GM19099 (cell line): ENCODE measurements around the gene YBEY.

Source experiments
- POLR2A ChIP-seq: IDR thresholded peaks from 3 replicates; pipeline ENCODE4 v1.6.1; 2011; ENCODE audit warnings: low read depth; ENCODE audit not compliant: insufficient read length; ENCODE audit errors: extremely low read depth

YBEY gene

DNA sequence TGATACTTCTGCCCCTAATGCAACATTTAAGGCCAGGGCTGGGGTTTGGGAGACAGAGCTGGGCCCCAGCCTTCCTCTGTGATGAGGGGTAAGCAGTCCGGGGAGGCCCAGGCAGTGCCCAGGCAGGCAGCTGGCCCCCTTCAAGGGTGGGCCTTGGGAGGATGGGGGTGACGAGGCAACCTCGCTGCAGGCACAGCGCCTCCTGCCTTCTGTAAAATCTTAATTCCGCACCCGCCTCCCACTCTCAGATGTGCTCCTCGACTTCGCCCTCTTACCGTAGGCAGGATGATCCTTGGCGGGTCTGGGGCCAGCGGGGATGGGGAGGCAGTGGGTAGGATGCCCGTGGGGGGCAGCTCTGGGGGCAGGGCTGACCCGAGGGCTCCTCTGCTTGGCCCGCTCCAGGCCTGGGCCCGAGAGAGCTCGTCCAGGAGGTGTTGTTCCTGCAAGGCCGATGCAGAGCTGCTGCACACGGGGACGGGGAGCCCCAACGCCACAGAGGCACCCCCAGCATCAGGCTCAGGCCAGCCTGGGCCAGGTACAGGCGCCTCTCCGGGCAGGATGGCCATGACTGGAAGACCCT lies 28.4 kb downstream of the YBEY start:
- TF ChIP-seq POLR2A = no peak

DNA sequence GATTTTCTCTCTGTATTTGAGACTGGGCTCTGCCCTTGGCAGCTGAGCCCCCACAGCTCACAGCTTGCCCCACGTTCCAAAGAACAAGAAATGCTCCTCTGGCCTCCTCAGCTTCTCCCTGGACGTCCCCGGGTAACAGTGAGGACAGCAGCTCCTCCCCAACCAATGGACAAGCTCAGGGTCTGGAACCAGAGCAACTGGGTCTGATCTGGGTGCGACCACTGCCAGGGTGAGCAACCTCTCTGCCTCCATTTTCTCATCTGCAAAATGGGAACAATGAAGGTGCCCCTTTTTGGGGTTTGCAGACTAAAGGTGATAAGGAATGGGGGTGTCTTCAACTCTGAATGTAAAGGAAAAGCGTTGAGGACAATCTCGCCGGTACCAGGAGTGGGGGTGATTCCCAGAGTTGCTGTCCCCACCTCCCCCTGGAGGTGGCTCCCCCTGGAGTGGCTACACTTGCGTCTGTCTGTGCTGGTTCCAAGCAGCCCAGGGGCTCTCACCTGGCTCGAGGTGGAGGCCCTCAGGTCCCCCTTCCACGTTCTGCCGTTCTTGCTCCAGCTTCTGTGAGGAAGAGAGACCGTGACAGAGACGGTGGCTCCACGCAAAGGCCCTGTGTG lies 30.7 kb downstream of the YBEY start:
- no peak for TF ChIP-seq POLR2A

DNA sequence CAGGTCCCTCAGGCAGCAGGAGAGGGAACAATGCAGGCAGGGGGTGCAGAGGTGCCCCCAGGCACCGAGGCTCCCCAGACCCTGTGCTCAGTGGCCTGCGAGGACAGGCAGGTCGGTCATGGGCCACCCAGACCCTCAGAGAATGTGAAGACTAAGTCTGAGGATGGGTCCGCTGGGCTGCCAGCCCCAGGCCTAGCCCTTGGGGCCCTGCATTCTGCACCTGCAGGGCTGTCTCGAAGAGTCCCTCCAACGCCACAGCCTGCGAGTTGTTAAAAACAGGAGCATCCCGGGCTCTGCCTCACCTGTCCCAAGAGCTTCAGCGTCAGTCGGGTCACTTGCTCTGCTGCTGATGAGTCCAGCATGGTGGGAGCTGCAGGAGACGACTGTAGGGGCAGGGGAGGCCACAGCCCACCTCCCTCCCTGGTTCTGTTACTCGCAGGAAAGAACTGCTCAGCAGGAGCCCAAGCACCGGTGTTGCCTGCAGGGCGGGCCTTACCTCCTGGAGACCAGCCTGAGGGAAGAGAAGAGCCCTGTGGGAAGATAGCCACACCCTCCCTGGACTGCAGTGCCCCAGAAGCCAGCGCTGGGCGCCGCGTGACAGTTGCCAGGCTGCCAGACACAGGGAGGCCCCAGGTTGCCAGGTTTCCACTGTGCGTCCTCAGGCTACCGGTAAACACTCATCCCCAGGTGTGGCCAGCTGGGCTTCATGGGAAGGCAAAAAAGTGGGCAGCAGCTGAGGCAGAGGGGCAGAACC lies 31.7 kb downstream of the YBEY start:
- TF ChIP-seq POLR2A = peak; percentile 6

DNA sequence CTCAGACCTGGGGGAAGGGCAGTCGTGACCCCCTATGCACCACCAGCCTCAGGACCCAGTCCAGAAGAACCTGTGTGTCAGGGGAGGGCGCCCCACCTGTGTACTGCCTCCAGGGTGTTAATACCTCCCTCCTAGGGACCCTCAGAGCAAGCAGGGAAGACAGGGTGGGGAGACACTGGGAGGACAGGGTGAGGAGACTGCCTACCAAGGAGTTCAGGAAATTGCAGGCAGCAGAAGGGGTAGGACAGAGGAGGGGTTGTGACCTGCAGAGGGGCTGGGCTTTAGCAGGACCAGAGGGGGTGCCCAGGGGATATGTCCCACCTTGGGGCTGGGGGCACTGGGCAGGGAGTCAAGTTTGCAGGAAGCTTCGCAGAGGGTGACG lies 32.3 kb downstream of the YBEY start:
- no peak for TF ChIP-seq POLR2A

DNA sequence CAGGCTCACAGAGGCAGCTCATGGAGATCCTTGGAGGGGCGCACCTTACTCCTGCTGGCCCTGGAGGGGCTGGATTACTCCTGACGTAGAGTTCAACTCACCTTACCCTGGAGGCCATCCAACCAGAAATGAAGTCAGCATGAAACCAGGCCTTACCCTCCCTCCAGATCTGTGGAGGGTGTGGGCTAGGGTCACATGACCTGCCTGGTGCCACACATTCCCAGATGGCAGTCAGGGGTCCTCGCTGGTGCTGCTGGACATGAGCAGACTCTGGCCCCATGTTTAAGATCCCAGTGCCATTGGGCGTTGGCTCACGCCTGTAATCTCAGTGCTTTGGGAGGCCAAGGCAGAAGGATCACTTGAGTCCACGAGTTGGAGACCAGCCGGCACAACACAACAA lies 33.0 kb downstream of the YBEY start:
- no peak for TF ChIP-seq POLR2A

DNA sequence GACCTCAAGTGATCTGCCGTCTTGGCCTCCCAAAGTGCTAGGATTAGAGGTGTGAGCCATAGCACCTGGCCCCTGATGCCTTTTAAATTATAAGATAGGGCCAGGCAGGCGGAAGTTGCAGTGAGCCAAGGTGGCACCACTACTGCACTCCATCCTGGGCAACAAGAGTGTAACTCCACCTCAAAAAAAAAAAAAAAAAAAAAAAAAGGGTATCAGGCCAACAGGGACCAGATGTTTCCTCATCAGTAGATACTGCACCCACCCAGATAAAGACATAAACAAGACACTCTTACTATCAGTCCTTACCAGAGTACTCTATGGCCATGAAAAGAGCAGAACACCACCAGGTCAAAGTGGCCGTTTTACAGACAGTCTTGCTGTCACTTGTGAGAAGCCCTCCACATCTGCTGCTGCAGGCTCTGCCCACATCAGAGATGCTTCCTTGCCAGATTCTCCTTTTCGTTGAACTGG lies 34.2 kb downstream of the YBEY start:
- TF ChIP-seq POLR2A = no peak

DNA sequence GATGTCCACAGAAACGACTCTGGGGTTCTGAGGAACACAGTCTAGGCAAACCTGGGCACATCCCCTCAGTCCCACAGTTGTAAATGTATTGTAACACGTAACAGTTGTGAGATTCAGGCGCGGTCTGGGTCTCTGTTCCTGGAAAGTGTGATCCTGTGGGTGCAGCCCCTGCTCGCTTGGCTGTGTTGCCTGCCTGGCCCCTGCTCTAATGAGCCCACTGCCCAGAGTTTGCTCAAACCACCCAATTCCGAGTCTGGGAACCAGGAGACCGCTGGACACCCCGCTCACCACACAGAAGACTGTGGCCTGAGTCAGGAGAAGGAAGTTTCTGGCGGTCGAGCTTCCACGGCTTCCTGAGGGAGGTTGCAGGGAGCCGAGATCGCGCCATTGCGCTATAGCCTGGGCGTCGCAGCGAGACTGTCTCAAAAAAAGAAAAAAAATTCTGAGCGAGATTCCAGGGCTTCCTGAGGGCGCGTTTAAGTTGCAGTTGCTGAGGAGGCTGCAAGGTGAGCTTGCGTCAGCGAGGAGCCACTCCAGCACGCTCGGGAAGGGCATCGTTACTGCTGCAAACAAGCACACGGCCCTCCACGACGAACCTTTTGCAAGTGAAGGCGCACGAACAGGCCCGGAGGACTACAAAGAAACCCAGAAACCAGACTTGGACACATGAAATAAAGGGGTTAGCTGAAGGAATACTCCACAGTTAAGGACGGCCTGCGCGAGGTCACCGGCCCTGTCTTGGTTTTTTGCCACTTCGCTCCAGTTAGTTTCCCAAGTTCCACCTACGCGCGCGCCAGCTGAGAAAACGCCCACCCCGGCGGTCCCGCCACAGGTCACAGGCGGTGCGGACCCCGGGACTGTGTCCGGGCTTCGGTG lies 36.4 kb downstream of the YBEY start:
- TF ChIP-seq POLR2A = no peak

DNA sequence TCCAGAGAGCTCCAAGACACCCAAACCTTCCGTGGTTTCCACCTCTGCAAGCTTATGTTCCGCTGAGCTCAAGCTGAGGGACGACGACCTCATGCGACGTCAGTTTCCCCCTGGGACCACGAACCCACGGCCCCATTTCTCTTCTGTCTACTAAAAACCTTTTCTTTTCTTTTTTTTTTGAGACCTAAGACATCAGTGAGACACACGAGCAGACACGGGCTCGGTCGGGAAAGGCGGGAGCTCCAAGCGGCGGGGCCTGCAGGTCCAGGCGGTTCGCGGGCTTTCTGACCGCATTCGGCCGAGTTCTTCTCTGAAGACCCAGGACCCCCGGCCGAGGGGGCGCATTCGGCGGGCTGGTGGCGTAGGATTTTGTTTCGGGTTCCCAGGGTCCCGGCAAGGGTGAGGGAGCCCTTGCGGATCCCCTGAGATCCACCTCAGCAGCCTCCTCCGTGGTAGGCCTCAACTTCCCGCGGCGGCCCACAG lies 37.1 kb downstream of the YBEY start:
- TF ChIP-seq POLR2A = no peak

DNA sequence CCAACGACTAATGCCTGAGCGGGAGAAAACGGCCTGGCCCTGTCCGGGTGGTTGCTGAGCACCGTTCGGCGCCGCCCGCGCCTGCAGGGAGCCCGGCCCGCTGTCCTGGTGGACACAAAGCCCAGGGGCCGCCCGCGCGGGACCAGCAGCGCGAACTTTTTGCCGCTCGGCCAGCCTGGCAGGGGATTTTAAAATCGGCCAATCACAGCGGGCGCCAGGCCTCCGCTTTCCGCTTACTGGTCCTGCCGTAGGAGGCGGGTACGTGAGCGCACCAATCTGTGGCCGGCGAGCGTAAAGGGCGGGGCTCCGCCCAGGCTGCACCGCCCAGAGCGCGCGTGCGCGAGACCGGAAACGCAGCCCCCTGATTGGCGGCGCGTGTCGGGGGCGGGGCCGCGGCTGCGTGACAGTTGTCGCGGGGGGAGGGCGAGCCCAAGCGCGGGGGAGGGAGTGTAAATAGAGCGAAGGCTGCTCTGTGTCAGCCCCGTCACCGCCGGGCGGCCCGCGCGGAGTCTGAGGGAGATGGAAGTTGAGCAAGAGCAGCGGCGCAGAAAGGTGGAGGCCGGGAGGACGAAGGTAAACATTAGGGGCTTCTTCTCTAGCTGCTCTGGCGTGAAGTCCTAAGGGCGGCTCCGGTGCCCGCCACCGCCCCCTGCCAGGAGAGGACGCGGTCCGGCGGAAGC lies 37.7 kb downstream of the YBEY start, which contains the start of the genes C21orf58 and PCNT:
C21orf58 (minus strand) TSS at position 161 of the 680 bp plus-strand sequence. CDS start 1,132 bp downstream, outside the sequence.
PCNT (plus strand) TSS at position 447 of the 680 bp plus-strand sequence; CDS start at position 520, 73 bp downstream.
- peak; percentile 85 for TF ChIP-seq POLR2A

DNA sequence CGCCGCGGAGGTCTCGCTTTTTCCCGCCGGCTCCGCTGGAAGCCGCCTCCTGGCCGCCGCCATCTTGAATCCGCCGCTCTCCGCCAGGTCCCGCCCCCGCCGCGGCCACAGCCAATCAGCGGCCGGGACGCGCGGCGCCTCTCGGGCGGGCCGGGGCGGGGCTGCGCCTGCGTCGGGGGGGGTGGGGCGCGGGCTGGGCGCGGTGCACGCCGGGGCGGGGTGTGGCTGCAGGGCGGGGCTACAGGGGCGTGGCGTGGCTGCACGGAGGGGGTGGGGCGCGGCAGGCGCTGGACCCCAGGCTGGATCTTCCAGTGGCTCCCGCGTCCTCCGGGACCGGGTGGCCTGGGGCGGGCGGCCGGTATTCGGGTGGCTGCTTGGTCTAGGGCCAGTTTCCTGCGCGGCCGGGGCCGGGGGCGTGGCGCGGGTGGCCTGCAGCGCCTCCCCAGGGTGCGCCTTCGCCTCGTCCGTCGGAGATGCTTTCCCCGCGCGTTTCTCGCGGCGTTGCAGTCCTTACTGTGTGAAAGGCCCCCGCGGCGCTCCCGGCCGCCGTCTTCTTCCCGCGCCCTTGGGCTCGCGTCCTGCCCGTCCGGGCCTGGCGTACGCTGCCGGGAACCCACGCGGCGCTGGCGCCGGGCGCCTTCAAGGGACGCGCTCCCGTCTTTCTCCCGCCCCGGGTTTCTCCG lies 38.4 kb downstream of the YBEY start:
- TF ChIP-seq POLR2A = peak; percentile 62

DNA sequence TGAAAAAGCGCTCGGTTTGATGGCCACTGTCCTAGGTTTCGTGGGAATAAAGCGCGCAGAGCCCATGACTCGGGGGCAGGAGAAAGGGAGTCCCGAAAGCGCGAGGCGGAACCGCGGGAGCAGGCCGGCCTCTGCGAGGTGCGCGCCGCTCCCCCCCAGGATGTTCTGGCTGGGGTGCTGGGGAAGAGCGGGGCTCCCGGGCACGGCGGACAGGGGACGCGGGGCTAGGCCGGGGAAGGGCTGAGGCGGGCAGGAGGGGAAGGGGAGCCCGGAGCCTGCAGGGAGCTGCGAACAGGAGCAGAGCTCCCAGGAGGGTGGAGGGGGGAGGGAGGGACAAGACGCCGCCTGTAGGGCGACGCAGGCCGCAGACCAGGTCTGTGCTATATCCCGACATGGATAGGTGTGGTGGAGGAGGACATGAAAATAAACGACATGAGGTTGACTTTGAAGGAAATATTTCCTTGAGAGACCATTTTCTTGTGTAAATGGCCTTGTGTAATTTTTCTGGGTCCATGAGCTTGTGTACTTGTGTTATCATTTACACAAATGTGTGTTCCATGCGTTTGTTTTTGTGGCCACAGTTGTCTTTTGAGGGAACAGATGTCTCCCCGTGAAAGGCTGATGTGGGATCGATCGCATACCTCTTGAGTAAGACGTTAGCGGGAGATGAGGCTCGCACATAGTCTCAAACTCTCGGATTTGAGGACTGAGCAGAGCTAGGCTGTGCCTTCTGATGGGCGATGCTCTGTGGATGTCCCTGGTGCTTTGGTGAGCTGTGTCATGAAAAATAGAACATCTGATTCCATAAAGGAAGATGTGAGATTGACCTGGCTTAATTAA lies 39.2 kb downstream of the YBEY start:
- TF ChIP-seq POLR2A = no peak

DNA sequence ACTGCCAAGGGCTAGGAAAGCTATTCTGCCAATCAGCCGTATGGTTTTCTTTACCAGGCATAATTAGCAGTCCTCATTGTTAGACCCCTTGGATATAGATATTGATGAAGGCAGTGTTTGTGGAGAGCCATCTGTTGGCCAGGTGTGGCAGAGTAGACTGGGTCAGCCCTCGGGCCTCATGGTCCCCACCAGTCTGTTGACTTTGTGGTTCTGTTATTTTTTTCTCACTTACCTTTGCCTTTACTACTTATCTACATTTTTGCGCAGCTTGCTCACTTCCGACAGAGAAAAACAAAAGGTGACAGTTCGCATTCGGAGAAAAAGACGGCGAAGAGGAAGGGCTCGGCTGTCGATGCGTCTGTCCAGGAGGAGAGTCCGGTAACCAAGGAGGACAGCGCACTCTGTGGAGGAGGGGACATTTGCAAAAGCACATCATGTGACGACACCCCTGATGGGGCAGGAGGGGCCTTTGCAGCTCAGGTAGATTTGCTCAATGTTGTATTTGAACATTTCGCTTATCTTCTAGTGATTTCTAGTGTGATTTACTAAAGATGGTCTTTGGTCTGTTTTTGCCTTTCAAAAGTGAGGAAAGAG lies 40.1 kb downstream of the YBEY start:
- no peak for TF ChIP-seq POLR2A
